OCI-LY1 (cell line): ENCODE data around the gene DAZAP2.

Source experiments
- EZH2 ChIP-seq: fragments of 200-600 bp; sonication (generic), shearing (Covaris generic); IDR thresholded peaks from 2 replicates; pipeline ENCODE4 v1.8.0; 2017; ENCODE audit warnings: borderline replicate concordance, mixed run types, mild to moderate bottlenecking, antibody characterized with exemption, low read length, moderate library complexity, mixed read lengths
- TF ChIP-seq, protein P1 (sequence below): fragments of 200-600 bp; sonication (generic), shearing (Covaris generic); IDR thresholded peaks from 2 replicates; pipeline ENCODE4 v1.5.1; 2017; ENCODE audit warnings: mild to moderate bottlenecking, antibody characterized with exemption, low read length, moderate library complexity, mixed read lengths

GRCh38 chr12:51210690-51211395, 27.8 kb upstream of the DAZAP2 start:
- no peak for TF ChIP-seq EZH2
- TF ChIP-seq, protein P1, sequence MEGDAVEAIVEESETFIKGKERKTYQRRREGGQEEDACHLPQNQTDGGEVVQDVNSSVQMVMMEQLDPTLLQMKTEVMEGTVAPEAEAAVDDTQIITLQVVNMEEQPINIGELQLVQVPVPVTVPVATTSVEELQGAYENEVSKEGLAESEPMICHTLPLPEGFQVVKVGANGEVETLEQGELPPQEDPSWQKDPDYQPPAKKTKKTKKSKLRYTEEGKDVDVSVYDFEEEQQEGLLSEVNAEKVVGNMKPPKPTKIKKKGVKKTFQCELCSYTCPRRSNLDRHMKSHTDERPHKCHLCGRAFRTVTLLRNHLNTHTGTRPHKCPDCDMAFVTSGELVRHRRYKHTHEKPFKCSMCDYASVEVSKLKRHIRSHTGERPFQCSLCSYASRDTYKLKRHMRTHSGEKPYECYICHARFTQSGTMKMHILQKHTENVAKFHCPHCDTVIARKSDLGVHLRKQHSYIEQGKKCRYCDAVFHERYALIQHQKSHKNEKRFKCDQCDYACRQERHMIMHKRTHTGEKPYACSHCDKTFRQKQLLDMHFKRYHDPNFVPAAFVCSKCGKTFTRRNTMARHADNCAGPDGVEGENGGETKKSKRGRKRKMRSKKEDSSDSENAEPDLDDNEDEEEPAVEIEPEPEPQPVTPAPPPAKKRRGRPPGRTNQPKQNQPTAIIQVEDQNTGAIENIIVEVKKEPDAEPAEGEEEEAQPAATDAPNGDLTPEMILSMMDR, result no peak
